A204.1 (cell line): ENCODE results near the gene PSMD2.

Experiments used
- FAIRE-seq: peaks from 2 replicates; lab custom pipeline; 2012; peaks lifted over from hg19 to GRCh38; lab: Jason Lieb, UNC

Gene PSMD2

GRCh38 chr3:184357248-184358123, 58.4 kb downstream of the PSMD2 start:
- FAIRE-seq: no peak

- no peak for FAIRE-seq
These were observed 59.2 kb downstream of the PSMD2 start for GRCh38 chr3:184358124-184358767.
